GM18861 (cell line): Measurements from ENCODE around the gene PYCARD.
"Not testable (repeated sequence)": the region's sequence is repeated elsewhere in the genome, so short reads cannot be mapped to it uniquely, and the experiment has no call there.

Source experiments
- ATAC-seq: cut with Tn5 transposase; IDR thresholded peaks from one replicate; pipeline ENCODE4 v1.9.1; 2021; ENCODE audit not compliant: unreplicated experiment

PYCARD gene

DNA sequence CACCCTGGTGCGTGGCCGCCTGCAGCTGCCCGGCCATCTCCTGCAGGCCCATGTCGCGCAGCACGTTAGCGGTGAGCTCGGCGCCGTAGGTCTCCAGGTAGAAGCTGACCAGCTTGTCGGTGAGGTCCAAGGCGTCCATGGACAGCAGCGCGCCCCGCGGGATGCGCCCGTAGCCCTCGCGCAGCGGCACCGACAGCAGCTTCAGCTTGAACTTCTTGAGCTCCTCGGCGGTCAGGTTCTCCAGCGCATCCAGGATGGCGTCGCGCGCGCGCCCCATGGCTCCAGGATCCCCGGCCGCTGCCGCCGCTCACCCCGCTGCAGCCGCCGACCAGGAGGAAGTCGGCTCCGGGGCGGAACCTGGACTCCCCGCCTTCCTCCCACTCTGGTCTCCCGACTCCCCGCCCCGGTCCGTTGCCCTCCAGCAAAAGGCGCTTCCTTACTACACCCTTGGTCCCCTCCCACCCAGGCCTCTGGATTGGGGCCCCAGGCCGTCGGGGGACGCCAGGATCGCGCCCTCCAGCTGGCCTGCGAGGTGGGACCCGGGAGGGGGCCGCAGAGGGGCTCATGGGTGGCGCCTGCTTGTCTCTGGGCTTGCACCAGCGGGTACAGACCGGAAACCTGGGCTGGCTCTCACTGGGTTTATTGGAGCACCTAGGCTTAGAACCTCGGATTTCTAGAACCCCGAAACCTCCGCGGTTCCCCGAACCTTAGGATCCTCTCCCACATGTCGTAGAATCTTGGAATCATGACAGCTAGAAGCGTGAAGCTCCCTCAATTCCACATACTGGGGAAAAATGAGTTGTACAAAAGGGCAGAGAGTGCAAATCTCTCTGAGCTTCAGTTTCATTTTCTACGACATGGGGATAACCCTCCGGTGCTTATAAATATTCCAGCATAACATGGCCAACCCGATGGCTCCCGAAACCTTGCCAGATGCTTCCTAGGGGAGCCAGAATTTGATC, at the start of gene PYCARD:
PYCARD (minus strand) TSS at position 347 of the 962 bp plus-strand sequence; CDS start at position 277, 70 bp downstream.
- no peak for ATAC-seq

GRCh38 chr16:31251435-31251834, 48.9 kb upstream of the PYCARD start:
- no peak for ATAC-seq

DNA sequence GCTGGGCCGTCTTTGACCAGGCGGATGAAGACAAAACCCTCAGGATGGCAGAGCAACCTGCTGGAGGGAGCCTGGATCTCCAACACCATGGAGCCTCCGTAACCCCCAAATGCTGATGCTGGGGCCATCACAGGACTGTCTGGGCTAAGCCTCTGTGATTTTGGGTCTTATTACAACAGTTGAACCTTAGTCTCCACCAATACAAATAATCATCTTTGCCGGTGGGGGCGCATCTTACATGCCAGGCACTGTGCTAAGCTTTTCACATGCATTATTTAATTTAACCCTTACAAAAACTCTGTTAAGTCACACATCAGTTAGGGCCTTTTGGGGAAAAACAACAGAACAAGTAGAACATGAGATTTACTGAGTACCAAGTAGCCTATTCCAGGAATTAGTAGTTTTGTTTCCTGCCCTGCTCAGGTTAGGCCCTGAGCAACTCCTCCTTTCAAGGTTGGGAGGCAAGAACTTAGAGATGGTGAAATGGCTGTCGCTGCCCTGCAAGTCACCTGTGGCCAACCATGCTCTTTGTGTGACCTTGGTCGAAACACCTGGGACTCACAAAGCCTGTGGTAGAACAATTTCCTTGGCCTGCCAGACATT, 48.3 kb upstream of the PYCARD start:
- no peak for ATAC-seq

DNA sequence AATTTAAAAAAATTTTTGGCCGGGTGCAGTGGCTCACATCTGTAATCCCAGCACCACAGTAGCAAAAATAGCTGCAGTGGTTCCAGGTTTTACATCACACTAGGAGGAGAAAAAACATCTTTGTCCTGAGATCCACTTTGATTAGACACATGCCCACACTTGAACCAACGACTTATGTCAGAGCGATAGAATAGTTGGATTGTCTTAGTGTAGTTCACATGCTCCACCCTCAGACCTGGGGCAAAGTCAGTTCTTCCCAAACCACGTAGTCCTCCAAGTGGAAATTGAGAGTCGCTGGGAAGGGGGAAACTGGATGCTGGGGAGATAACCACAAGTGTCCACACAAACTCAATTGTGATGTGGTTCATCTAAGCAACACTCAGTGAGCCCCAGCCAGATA, 45.8 kb upstream of the PYCARD start:
- no peak for ATAC-seq

GRCh38 chr16:31246296-31246695, 43.7 kb upstream of the PYCARD start:
- ATAC-seq, result no peak

GRCh38 chr16:31245598-31245997, 43.0 kb upstream of the PYCARD start:
- not testable (repeated sequence) for ATAC-seq

DNA sequence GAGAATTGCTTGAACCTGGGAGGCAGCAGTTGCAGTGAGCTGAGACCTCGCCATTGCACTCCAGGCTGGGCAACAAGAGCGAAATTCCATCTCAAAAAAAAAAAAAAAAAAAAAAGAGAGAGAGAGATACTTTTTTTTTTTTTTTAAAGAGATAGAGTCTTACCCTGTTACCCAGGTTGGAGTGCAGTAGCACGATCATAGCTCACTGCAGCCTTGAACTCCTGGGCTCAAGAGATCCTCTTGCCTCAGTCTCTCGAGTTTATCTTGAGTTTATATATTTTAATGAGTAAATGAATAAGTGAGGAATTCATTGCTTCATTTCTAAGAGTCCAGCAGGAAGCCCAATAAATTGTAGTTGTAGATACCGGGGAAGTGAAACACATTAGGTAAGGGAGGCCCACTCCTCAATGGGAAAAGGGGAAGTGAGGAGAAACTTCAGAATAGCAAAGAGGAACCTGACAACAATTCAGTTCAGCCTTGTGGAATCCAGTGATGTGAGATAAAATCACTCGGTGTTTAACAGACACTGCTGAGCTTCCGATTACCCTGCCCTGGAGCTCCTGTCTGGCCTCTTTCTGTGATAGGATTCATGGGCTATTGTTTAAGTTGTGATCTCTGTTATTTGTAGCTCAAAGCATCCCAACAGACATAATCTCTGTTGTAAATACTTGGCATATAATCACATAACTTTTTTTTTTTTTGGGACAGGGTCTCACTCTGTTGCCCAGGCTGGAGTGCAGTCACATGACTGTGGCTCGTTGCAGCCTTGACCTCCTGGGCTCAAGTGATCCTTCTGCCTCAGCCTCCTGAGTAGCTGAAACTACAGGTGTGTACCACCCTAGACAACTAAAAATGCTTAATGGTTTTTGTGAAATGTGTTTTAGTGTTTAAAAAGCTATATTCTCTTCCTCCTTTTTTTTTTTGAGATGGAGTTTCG, 41.4 kb upstream of the PYCARD start:
- no peak for ATAC-seq

GRCh38 chr16:31242206-31242605, 39.6 kb upstream of the PYCARD start:
- no peak for ATAC-seq

DNA sequence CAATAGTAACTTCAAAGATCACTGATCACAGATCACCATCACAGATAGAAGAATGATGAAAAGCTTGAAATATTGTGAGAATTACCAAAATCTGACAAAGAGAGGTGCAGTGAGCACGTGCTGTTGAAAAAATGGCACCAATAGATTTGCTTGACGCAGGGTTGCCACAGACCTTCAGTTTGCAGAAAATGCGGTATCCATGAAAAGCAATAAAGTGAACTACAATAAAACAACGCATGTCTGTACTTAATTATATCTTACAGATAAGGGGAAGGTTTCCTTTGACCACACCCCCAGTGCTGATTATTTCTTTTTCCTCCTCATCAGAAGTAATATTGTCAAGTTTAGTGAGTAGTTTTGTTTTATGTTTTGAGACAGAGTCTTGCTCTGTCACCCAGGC, 35.5 kb upstream of the PYCARD start:
- ATAC-seq, result no peak

GRCh38 chr16:31229501-31229900, 26.9 kb upstream of the PYCARD start:
- ATAC-seq, result no peak

DNA sequence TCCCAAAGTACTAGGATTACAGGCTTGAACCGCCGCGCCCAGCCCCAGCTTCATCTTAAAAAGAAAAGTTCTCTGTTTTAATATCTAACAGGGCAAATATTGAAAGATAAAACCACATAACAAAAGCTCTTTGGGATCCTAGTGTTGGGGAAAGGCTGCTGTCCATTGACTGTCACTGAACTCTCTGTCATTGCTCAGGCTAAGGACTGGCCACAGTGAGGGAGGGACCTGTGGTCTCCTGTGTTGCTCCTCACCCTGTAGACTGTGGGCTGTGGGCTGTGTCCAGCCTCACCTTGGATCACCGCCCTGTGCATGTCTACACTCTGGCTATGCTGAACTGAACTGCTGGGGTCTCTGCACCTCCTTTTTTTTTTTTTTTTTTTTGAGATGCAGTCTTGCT, 25.6 kb upstream of the PYCARD start:
- no peak for ATAC-seq

GRCh38 chr16:31225193-31225592, 22.6 kb upstream of the PYCARD start:
- no peak for ATAC-seq

GRCh38 chr16:31224092-31224955, 21.8 kb upstream of the PYCARD start:
- ATAC-seq, result no peak

- ATAC-seq, result no peak
Measured at GRCh38 chr16:31223044-31223443, 20.5 kb upstream of the PYCARD start.

DNA sequence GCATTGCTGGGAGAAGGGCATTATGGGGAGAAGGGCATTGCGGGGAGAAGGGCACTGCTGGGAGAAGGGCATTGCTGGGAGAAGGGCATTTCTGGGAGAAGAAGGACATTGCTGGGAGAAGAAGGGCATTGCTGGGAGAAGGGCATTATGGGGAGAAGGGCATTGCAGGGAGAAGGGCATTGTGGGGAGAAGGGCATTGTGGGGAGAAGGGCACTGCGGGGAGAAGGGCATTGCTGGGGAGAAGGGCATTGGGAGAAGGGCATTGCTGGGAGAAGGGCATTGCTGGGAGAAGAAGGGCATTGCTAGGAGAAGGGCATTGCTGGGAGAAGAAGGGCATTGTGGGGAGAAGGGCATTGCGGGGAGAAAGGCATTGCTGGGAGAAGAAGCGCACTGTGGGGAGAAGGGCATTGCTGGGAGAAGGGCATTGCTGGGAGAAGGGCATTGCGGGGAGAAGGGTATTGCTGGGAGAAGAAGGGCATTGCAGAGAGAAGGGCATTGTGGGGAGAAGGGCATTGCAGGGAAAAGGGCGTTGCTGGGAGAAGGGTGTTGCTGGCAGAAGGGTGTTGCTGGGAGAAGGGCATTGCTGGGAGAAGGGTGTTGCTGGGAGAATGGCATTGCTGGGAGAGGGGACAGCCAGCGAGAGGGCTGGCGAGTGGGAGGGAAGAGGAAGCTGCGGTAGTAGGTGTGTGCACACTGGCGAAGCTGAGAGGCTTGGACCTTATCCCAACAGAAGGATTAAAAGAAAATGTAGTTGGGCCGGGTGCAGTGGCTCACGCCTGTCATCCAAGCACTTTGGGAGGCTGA, 19.0 kb upstream of the PYCARD start:
- ATAC-seq, result no peak

DNA sequence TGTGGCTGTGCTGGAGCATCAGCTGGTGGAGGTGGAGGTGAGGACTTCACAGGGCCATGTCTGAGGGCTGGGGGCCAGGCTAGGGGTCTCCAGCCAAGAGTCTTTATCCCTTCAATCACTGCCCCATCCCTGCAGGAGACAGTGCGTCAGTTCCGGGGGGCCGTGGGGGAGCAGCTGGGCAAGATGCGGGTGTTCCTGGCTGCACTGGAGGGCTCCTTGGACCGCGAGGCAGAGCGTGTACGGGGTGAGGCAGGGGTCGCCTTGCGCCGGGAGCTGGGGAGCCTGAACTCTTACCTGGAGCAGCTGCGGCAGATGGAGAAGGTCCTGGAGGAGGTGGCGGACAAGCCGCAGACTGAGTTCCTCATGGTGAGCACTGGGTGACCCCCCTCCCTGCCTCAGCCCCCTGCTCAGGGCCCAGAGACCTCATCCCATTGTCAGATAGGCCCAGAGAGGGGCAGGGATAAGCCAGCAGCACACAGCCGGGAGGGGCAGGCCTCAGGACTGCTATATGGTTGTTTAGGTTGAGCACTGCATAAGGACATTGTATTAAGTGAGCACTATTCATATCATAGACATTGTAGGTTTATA, 16.7 kb upstream of the PYCARD start:
- ATAC-seq, result no peak

GRCh38 chr16:31217136-31217530, 14.6 kb upstream of the PYCARD start:
- ATAC-seq, result no peak

DNA sequence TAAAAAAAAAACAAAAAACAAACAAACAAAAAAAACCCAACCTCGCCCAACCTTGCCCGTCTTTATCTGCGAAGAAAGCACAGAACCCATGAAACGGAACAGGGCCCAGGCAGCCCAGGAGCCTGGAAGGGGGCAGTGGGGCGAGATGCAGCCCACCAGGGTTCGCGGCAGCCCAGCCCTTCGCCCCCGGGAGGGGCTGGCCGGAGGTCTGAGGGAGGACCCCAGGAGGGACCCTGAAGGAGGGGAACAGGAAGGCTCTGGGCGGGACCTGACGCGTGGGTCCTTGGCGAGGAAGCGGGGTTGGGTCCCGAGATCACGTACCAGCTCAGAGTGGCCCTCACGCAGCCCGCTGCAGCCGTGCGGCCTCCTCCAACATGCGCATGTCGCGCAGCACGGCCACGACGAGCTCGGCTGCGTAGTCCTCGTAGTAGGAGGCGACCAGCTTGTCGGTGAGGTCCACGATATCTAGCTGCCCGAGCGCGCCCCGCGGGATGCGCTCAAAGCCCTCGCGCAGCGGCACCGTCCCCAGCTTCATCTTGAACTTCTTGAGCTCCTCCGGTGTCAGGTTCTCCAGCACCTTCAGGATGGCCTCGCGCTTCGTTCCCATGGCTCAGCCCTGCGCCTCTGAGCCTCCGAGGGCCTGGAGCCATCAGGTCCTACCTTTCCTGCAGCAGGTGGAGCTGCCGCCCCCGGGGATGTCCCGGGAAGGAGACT, 14.0 kb upstream of the PYCARD start, which contains the start of gene PYDC1:
PYDC1 (minus strand) TSS at position 714 of the 714 bp plus-strand sequence; CDS start at position 607, 107 bp downstream.
- no peak for ATAC-seq
